ENCODE data around the gene SBK3.
"Not testable (repeated sequence)": the region's sequence is repeated elsewhere in the genome, so short reads cannot be mapped to it uniquely, and the experiment has no call there.

SBK3 gene

DNA sequence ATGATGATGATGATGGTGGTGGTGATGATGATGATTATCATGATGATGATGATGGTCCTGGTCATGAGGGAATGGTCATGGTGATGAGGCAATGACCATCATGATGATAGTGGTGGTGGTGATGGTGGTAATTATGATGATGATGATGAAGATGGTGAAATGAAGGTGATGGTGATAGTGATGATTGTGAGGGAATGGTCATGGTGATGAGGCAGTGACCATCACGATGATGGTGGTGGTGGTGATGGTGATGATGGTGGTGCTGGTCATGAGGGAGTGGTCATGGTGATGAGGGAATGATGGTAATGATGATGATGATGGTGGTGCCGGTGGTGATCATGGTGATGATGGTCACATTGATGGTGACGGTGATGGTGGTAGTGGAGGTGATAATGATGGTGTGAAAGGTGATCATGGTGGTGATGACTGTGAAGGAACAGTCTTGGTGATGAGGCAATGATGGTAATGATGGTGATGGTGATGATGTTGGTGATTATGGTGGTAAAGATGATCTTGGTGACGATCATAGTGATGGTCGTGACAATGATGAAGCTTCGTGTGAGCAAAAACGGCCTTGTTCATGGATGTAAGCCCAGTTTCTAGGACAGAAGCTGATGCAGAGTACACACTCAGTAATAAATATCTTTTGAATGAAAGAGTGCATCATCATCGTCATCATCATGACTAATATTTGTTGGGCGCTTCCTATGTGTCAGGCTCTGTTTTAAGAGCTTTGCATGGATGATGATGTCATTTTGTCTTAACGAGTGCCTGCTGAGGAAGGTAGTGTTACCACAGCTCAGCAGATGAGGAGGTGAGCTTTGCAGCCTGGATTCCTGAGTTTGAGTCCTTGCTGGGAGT, 25.7 kb downstream of the SBK3 start:
- DNase-seq (ENCODE audit: low read depth in 2 of 2) = no peak

DNA sequence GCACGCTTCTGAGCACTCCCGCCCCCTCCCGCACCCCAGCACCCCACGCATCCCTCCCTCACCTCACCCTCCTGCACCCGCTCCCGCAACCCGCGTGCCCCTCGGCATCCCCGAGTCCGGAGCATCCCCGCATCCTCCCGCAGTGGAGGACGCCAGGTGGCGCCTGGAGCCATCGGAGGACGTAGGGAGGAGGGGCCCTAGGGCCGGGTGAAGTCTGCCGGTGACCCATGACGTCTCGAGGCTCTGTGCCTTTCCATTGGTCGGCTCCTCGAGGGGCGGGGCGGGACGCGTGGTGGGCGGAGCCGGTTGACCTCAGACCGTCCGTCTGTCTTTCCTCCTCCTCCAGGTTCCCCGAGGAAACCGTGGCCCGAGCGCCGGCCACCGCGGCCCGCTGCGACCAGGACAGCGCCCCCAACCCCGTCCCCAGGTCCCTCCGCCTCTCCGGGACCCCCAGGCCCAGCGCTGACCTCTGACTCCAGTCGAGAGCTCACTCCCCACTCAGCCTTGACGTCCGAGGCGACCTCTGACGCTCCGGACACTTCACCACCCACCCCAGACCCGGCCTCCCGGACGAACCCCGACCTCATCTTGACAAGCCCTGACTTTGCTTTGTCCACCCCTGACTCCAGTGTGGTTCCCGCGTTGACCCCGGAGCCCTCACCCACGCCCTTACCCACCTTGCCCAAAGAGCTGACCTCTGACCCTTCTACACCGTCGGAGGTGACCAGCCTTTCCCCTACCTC, 28.3 kb downstream of the SBK3 start:
- DNase-seq (ENCODE audit: low read depth in 2 of 2) = peak; percentile 80 to 83

- DNase-seq (ENCODE audit: low read depth in 2 of 2) = no peak
These were observed 37.2 kb downstream of the SBK3 start for GRCh38 chr19:55508120-55508519.

DNA sequence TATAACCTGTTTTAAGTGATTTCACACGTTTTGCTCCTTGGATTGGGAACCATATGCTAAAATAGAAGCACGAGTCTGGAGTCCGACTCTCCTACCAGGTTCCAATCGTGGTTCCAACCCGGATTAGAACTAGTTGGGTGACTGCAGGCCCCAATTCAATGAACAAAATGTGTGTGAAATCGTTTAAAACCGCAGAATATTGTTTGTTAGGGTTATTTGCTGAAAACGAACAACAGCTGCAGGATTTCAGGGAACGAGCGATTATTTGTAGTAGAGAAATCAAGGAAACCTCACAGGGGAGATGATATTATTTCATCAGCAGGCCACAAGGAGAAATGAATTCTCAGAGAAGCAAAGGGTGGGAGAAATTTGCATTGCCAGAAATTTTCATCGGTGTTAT, 40.4 kb downstream of the SBK3 start:
- no peak for DNase-seq (ENCODE audit: low read depth in 2 of 2)

GRCh38 chr19:55504252-55504603, 41.1 kb downstream of the SBK3 start:
- no peak for DNase-seq (ENCODE audit: low read depth in 2 of 2)

DNA sequence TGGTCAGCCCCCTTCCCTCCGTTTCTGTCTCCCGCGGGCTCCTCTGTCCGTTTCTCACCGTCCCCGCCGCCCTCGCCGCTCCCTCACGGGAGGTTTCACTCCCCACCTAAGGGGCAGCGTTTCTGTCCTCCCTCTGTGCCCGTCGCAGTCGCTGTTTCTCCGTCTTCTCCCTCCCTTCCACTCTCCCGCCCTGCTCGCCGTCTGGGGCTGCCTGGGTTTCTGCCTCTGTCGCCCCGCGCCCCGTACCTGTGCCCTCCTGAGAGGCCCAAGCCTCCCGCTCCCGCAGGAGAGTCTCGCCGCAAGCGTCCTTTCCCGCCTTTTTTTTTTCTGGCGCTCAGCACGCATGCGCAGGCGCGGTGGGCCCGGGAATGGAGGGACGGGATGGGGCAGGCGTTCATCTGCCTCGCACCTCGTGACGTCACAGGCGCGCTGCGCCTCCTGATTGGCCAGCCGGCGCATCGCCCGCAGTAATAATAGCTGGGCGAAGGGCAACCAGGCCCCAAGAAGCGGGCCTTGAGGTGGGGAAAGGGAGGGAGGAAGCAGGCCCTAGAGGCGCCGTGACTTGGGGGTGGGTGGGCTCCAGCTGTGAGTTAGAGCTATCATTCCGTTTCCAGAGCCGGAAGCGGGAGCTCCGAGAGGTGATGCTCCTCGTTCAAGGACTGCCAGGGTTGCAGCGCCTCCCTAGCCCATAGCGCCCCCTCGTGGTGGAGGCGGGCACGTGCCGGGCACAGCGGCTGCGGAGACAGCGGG, 41.7 kb downstream of the SBK3 start:
- peak; percentile 81 to 88 for DNase-seq (ENCODE audit: low read depth in 2 of 2)

GRCh38 chr19:55503157-55503501, 42.2 kb downstream of the SBK3 start:
- no peak for DNase-seq (ENCODE audit: low read depth in 2 of 2)

- DNase-seq (ENCODE audit: low read depth in 2 of 2) = no peak
These were observed 43.0 kb downstream of the SBK3 start for GRCh38 chr19:55502197-55502952.

- no peak for DNase-seq (ENCODE audit: low read depth in 2 of 2)
These were observed 44.9 kb downstream of the SBK3 start for GRCh38 chr19:55500368-55500952.

DNA sequence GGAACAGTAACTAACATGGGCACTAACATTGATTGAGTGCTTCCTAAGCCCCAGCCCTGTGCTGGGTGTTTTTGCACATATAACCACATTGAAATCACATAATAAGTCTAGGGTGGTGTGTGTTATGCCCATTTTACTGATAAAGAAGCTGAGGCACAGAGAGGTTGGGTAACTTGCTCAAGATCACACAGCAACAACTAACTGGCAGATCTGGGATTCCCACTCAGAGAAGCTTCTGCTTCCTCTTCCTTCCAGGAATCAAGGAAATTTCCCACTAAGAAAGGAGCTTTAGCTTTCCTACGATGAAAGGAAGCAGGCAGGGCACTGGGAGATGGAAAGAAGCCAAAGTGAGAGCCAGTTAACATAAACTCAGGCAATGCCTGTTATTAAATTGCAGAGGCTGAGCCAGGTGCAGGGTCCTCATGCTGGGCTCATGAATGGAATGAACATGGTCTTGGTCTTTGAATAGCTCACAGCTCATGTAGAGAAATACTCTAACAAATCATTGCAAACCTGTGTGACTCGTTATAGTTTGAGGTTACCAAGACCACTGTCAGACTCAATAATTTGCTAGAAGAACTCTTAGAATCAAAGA, 47.0 kb downstream of the SBK3 start:
- DNase-seq (ENCODE audit: low read depth in 2 of 2) = no peak

DNA sequence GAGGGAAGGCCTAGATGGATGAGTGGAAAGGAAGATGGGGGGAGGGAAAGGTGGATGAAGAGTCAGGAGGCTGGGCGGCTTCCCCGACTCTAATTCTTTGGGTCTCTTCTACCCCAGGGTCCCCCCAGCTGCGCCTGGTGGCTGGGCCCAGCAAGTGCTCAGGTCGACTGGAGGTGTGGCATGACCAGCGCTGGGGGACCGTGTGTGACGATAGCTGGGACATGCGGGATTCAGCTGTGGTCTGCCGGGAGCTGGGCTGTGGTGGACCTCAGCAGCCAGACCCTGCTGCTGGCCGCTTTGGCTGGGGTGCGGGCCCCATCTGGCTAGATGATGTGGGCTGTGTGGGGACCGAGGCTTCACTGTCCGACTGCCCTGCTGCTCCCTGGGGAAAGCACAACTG, 47.6 kb downstream of the SBK3 start:
- DNase-seq (ENCODE audit: low read depth in 2 of 2) = no peak

DNA sequence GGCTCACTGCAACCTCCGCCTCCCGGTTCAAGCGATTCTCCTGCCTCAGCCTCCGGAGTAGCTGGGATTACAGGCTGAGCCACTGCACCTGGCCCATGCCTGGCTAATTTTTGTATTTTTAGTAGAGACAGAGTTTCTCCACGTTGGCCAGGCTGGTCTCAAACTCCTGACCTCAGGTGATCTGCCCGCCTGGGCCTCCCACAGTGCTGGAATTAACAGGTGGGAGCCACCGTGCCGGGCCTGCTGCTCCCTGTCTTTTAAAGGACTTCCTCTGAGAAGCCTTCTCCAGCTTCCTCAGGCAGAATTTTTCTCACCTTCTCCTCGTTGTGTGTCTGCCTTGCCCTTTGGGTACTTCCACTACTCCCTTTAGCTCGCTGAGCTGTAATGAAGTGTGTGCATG, 48.5 kb downstream of the SBK3 start:
- DNase-seq (ENCODE audit: low read depth in 2 of 2) = not testable (repeated sequence)

- DNase-seq (ENCODE audit: low read depth in 2 of 2) = no peak
These were observed 49.5 kb downstream of the SBK3 start for GRCh38 chr19:55495646-55496349.

- DNase-seq (ENCODE audit: low read depth in 2 of 2) = no peak
These were observed 51.1 kb downstream of the SBK3 start for GRCh38 chr19:55494172-55494761.

DNA sequence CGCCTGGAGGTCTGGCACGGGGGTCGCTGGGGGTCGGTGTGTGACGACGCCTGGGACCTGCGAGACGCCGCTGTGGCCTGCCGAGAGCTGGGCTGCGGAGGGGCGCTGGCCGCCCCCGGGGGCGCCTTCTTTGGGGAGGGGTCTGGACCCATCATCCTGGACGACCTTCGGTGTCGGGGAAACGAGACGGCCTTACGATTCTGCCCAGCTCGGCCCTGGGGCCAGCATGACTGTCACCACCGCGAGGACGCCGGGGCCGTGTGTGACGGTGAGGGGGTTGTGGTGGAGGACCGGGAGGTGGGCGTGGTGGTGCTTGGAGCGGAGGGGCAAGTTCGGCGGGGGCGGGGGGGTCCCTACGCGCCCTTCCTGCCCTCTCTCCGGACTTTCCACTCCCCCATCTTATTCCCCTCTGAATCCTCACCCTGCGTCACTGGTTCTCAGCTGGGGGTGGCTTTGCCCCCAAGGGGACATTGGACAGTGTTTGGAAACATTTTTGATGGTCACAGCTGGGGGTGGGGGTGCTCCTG, 51.6 kb downstream of the SBK3 start:
- DNase-seq (ENCODE audit: low read depth in 2 of 2) = no peak

DNA sequence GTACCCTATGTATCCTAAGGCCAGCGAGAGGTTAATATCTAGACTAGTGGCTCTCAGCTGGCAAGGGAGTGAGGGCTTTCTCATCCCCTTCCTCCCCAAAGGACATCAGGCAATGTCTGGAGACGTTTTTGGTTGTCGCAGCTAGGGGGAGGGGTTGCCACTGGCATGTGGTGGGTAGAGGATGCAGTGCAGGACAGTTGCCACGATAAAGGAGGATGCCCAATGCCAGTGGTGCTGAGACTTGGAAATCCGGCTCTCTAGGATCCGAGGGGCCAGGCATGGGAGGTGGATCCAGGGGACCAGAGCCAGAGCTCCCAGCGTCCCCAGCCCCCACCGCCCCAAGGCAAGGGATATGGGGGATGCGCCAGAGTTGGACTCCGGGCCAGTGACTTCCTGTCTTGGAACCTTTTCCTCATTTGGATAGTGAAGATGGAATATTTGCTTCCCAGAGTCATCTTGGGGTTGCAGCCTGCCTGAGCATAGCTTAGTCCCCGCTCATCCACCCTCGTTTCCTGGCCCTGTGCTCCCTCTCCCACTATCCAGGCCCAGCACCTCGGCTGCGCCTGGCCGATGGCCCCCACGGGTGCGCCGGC, 52.2 kb downstream of the SBK3 start:
- no peak for DNase-seq (ENCODE audit: low read depth in 2 of 2)

DNA sequence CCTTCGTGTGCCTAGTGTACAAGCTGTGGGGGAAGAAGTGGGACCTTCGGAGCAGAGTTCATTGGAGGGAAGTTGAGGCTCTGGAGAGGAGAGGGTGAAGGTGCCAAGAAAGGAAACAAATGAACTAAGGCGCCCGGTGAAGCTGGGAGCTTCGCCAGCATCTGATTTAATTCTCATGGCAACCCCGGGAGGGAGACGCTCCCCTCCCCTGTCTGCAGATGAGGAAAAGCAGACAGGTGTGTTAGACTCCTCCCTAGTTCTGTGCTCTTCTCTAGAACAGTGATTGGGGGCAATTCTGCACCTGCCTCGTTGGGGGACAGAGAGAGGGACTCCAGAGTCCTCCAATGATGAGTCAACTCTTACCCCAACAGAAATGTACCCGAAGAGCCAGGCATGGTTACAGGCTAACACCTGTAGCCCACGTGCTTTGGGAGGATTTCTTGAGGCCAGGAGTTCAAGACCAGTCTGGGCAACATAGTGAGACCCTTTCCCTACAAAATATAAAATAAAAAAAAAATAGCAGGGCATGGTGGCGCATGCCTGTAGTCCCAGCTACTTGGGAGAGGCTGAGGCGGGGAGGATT, 52.9 kb downstream of the SBK3 start:
- DNase-seq (ENCODE audit: low read depth in 2 of 2) = no peak

DNA sequence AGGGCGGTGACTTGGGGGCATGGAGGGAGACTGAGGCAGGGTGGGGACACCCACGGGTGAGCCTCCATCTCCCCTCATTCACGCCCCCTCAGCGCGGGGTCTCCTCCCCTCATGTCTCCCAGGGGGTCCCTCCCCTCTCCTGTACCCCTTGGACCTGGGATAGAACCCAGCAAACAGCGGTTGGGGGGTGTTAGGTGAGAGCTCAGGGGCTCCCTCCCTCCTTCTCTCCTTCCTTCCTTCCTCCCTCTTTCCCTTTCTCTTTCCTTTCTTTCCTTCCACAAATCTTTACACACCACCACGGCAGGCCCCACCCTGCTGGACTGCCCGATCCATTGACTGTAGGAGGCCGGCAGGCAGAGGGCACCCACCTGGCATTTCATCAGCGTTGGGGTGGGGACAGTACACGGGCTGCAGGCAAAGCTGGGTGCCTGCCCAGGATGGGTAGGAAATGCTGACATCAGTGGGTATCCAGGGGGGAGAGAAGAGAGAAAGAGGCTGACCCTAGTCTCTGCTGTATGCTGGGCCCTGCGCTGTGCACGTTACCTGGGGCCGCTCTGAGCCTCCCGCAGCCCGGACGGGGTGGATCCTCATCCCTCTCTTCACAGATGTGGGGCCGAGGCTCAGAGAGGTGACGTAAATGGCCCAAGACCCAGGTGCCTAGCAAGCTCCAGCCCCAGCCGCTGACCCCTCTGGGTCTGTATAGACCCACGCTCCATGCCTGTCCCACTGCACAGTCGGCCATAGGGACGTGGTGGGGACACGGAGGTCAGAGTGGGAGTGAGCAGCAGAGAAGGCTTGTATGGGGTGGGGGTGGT, 53.6 kb downstream of the SBK3 start:
- no peak for DNase-seq (ENCODE audit: low read depth in 2 of 2)
